ENCODE measurements around the gene NOX3. TPM values are rescaled to one million over a fixed set of nuclear protein-coding genes. Genes with fewer than 3 reads are reported as not detected.
"Not testable (repeated sequence)": the region's sequence is repeated elsewhere in the genome, so short reads cannot be mapped to it uniquely, and the experiment has no call there.

Gene NOX3
- total RNA-seq, 1 donor from 2014 or later: not detected

DNA sequence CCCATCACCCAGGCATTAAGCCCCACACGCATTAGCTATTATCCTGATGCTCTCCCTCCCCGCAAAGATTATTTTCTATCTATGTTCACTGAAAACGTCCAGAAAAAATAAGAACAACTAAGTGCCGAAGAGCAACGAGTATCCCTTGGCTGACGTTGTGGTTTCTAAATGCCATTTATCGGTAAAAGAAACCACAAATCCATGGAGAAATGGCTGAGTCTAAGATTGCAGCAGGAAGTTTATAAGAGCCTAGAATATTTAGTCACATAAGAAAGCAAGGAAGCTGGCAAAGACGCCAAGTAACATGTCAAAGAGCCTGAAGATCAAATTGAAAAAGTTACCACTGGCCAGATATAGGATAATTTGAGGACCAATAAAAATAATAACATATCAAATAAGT is 18.1 kb upstream of the NOX3 start:
- intact Hi-C loops (cut with micrococcal nuclease): no loop called here
- ATAC-seq (no peak), DNase-seq (no peak)

- DNase-seq: no peak
- ATAC-seq: no peak
- intact Hi-C loops (cut with micrococcal nuclease): no loop called here
Observed at GRCh38 chr6:155472886-155473285, 17.2 kb upstream of the NOX3 start.

GRCh38 chr6:155470979-155471616 is 15.5 kb upstream of the NOX3 start:
- DNase-seq; intact Hi-C loops (cut with micrococcal nuclease); ATAC-seq: not testable (repeated sequence)

DNA sequence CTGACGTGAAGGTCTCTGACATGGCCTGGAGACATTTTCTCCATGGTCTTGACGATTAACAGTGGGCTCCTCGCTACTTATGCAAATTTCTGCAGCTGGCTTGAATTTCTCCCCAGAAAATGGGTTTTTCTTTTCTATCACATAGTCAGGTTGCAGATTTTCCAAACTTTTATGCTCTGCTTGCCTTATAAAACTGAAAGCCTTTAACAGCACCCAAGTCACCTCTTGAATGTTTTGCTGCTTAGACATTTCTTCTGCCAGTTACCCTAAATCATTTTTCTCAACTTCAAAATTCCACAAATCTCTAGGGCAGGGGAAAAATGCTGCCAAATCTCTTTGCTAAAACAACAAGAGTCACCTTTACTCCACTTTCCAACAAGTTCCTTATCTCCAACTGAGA is 12.9 kb upstream of the NOX3 start:
- intact Hi-C loops (cut with micrococcal nuclease); DNase-seq; ATAC-seq: not testable (repeated sequence)

GRCh38 chr6:155466539-155466938 is 10.9 kb upstream of the NOX3 start:
- no peak for DNase-seq
- no peak for ATAC-seq
- intact Hi-C loops (cut with micrococcal nuclease): no loop called here

DNA sequence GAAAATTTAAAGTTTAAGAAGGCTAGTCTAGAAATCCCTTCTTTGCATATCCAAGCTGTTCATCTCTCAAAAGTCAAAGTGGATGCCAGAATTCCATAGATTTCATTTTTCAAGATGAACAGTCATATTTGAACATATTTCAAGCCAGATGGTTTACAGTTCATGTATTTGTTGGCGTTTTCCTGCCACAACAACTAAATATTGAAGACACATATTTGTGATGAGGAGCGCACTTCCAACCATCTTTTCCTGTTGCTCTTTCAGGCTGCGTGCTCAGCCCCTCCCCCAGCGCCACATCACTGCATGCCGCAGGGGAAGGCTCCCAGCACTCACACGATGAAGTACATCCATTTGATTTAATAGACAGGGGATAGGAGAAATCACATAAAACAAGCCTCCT is 5.9 kb upstream of the NOX3 start:
- DNase-seq (no peak), ATAC-seq (no peak)
- intact Hi-C loops (cut with micrococcal nuclease): no loop called here

DNA sequence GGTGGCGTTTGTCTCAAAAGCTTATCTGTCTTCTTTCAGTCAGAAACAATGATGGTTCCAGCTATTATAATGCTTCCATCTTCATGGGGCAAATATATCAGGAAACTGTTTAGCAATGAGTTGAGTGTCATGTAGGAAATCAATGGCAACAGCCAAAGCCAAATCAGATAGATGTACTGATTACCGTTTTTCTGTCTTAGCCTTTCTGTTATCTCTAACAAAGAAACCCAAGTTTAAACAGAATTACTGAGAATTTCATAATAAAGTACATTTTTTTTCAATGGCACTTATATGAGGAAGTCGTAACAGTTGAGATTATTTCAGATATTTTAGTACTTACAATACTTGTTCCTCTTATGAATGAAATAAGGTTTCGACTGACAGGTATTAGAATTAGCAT is 1.2 kb downstream of the NOX3 start:
- intact Hi-C loops (cut with micrococcal nuclease): no loop called here
- ATAC-seq (no peak), DNase-seq (no peak)

DNA sequence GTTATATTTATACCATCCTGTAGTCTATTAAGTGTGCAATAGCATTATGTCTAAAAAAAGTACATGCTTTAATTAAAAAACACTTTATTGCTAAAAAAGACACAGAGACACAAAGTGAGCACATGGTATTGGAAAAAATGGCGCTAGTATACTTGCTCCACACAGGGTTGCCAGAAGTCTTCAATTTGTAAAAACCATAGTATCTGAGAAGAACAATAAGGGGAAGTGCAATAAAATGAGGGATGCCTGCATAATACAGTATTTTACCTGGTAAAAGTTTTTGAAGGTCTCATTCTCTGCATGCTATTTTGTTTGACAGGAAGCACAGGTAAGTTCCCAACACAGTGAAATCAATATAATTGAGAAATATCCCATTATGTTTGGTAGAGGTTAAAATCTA is 1.6 kb downstream of the NOX3 start:
- ATAC-seq: no peak
- intact Hi-C loops (cut with micrococcal nuclease): no loop called here
- DNase-seq: no peak

GRCh38 chr6:155452576-155452975 is 3.1 kb downstream of the NOX3 start:
- no peak for DNase-seq
- intact Hi-C loops (cut with micrococcal nuclease): no loop called here
- no peak for ATAC-seq

- ATAC-seq: not testable (repeated sequence)
Observed at GRCh38 chr6:155451530-155451929, 4.1 kb downstream of the NOX3 start.

GRCh38 chr6:155450240-155450581 is 5.4 kb downstream of the NOX3 start:
- ATAC-seq (no peak), DNase-seq (no peak)
- intact Hi-C loops (cut with micrococcal nuclease): no loop called here

More at GRCh38 chr6:155451530-155451929, 4.1 kb downstream of the NOX3 start:
- intact Hi-C loops (cut with micrococcal nuclease); DNase-seq: not testable (repeated sequence)

DNA sequence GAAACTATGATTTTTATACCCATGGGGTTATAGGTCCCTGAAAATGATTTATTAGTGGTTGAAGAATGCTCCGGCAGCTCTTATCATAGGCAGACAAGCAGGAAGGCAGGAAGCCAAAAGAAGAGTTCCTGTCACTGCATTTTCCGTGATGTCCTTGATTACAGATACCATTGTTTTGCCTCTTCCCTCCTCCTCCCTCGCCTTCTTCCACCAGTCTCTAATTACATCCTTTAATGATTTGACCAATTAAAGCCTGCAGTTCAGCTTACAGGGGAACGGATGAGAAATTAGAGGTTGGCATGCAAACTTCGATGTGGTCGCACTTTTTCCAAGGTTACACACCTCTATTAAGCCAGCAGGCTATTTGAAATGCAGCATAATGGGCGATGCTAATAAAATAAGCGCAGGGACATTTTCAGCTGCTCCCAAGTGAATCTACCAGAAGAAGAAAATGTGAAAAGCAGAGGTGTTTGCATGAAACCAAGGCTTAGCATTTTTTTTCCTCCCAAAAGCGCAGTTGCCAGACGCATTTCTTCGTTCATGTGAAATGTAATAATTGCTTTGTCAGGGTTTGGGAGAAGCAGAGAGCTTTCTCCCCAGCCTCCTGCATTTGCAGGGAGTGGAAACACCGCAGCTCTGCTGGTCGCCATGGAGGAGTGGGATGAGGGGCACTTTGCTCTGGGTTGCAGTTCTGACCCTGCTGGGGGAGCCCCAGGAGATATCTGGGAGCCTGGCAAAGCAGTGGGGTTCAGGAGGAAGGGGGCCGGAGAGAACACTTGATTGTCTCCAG is 6.0 kb downstream of the NOX3 start:
- intact Hi-C loops (cut with micrococcal nuclease): no loop called here

GRCh38 chr6:155448668-155449449 is 6.8 kb downstream of the NOX3 start:
- ATAC-seq: no peak
- intact Hi-C loops (cut with micrococcal nuclease): no loop called here
- no peak for DNase-seq

More for the DNA sequence above, 6.0 kb downstream of the NOX3 start:
- no peak for ATAC-seq
- no peak for DNase-seq

GRCh38 chr6:155447949-155448348 is 7.7 kb downstream of the NOX3 start:
- ATAC-seq: no peak

GRCh38 chr6:155444952-155445903 is 10.4 kb downstream of the NOX3 start:
- intact Hi-C loops (cut with micrococcal nuclease): no loop called here
- DNase-seq (no peak), ATAC-seq (no peak)

More at GRCh38 chr6:155447949-155448348, 7.7 kb downstream of the NOX3 start:
- DNase-seq: no peak
- intact Hi-C loops (cut with micrococcal nuclease): no loop called here

DNA sequence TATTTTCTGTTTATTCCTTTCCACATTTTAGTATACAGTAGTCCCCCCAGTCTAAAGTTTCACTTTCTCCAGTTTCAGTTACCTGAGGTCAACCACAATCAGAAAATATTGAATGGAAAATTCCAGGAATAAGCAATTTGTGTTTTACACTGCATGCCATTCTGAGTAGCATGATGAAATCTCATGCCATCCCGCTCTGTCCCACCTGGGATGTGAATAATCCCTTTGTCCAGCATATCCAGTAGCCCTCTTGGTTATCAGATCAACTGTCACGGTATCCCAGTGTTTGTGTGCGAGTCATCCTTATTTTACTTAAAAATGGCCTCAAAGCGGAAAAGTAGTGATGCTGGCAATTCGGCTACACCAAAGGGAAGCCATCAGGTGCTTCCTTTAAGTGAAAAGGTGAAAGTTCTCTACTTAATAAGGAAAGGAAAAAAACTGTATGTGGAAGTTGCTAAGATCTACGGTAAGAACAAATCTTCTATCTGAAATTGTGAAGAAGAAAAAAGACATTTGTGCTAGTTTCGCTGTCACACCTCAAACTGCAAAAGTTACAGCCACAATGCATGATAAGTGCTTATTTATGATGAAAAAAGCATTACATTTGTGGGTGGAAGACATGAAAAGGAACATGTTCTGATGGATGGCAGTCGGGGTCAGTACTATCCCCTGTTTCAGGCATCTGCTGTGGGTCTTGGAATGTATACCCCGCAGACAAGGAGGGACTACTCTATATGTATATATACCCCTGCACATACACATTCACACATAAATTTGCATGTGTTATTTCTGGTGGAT is 11.3 kb downstream of the NOX3 start:
- no peak for DNase-seq
- intact Hi-C loops (cut with micrococcal nuclease): no loop called here
- ATAC-seq: no peak

DNA sequence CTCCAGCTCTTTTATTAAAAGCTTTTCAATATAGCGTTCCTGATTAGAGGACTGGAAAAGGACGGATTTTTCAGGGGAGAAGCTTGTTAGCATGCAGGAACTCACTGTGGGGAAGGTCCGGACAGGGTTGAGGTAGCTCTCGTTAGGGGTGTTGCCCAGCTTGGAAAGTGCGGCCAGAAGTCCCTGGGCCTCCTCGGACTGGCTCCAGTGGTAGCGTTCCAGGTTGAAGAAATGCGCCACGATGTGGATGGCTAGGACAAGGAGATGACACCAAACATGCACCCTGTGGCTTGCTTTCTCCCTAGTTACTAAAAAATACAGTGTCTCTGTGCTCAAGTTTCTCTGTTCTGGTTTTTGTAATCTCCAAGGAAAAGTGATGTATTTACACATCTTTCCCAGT is 12.5 kb downstream of the NOX3 start:
- intact Hi-C loops (cut with micrococcal nuclease): no loop called here
- DNase-seq (no peak), ATAC-seq (no peak)

DNA sequence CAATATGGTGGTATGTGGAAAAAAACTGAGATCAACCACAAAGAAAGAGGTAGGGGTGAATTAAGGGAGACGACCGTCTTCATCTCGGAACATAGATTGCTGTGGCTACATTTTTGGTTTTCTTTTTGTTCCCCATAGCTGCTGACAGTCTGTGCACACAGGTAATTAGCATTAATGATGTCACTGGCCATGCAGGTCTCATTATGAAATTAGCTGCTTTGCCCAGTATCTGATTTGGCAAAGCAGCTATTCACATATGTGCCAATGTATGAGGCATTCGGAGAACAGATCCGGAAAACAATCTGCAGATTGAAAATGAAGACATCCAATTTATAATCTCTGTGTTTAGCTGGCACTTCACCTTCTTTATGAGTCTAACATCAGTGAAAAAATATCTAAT is 13.1 kb downstream of the NOX3 start:
- ATAC-seq: no peak
- no peak for DNase-seq
- intact Hi-C loops (cut with micrococcal nuclease): no loop called here

Measured in left ventricle myocardium superior (tissue), 1 donor.